HepG2 (cell line): ENCODE results near the gene MSI2. TPM values are rescaled to one million over a fixed set of nuclear protein-coding genes. Genes with fewer than 3 reads are reported as not detected.

Source experiments
- EZH2 ChIP-seq: conservative IDR thresholded peaks from 2 replicates; pipeline ENCODE4 v1.6.1; 2012; ENCODE audit warnings: mild to moderate bottlenecking, low read depth, low read length, moderate library complexity
- FOXK2 ChIP-seq: fragments of 450-650 bp; IDR thresholded peaks from 2 replicates; pipeline ENCODE4 v1.6.1; 2016
- HDAC2 ChIP-seq: sonication (generic); formaldehyde crosslinking; IDR thresholded peaks from 2 replicates; pipeline ENCODE4 v1.4.0; 2020; ENCODE audit warnings: missing genetic modification reagents
- HMGA1 ChIP-seq: sonication (generic); formaldehyde crosslinking; conservative IDR thresholded peaks from 2 replicates; pipeline ENCODE4 v1.4.0; 2020; ENCODE audit warnings: missing genetic modification reagents
- LCORL ChIP-seq, 2 experiments: fragments of 450-650 bp in 1 of 2; sonication (generic) in 1 of 2; formaldehyde crosslinking in 1 of 2; IDR thresholded peaks; 2 replicates each; pipeline versions ENCODE4 v1.5.0 to v1.6.1; 2017 to 2020; ENCODE audit warnings: antibody characterized with exemption in 1 of 2, missing genetic modification reagents in 1 of 2
- LRRFIP1 ChIP-seq: sonication (generic); formaldehyde crosslinking; conservative IDR thresholded peaks from 2 replicates; pipeline ENCODE4 v1.4.0; 2020; ENCODE audit warnings: missing genetic modification reagents
- MBNL3 ChIP-seq: fragments of 250-450 bp; sonication (Bioruptor Pico); conservative IDR thresholded peaks from 2 replicates; pipeline ENCODE4 v1.8.0; 2022; ENCODE audit warnings: mild to moderate bottlenecking, inconsistent platforms
- MLXIP ChIP-seq: sonication (generic); formaldehyde crosslinking; IDR thresholded peaks from 2 replicates; pipeline ENCODE4 v1.9.0; 2021; ENCODE audit warnings: missing genetic modification reagents, borderline replicate concordance
- NR1H2 ChIP-seq: sonication (generic); formaldehyde crosslinking; IDR thresholded peaks from 2 replicates; pipeline ENCODE4 v1.8.1; 2022; ENCODE audit warnings: low read depth, missing genetic modification reagents, borderline replicate concordance
- PRDM4 ChIP-seq: sonication (generic); formaldehyde crosslinking; IDR thresholded peaks from 2 replicates; pipeline ENCODE4 v1.9.0; 2021; ENCODE audit warnings: missing genetic modification reagents, borderline replicate concordance
- THAP9 ChIP-seq: sonication (generic); formaldehyde crosslinking; IDR thresholded peaks from 2 replicates; pipeline ENCODE4; 2020; ENCODE audit warnings: missing genetic modification reagents, mild to moderate bottlenecking, borderline replicate concordance
- ZNF256 ChIP-seq: sonication (generic); formaldehyde crosslinking; conservative IDR thresholded peaks from 2 replicates; pipeline ENCODE4 v1.4.0; 2020; ENCODE audit warnings: missing genetic modification reagents
- ZNF337 ChIP-seq: sonication (generic); formaldehyde crosslinking; IDR thresholded peaks from 2 replicates; pipeline ENCODE4 v1.5.1; 2020; ENCODE audit warnings: missing genetic modification reagents, low read depth, mild to moderate bottlenecking, borderline replicate concordance
- ZNF713 ChIP-seq: sonication (generic); formaldehyde crosslinking; IDR thresholded peaks from 2 replicates; pipeline ENCODE4 v1.4.0; 2020; ENCODE audit warnings: mild to moderate bottlenecking, missing genetic modification reagents
- ZNF792 ChIP-seq: IDR thresholded peaks from 2 replicates; pipeline ENCODE4 v1.6.1; 2016
- ZNF841 ChIP-seq: sonication (generic); formaldehyde crosslinking; IDR thresholded peaks from 2 replicates; pipeline ENCODE4 v1.8.1; 2023; ENCODE audit warnings: missing genetic modification reagents, borderline replicate concordance
- ZSCAN9 ChIP-seq: IDR thresholded peaks from 2 replicates; pipeline ENCODE4 v1.6.1; 2016; ENCODE audit warnings: borderline replicate concordance
- polyA plus RNA-seq, 8 experiments: library from polyadenylated mRNA; depleted of rRNA in 3 of 8; stranded (reverse) in 7 of 8; unstranded in 1 of 8; fragments of >200 nt; fragmentation: Illumina TruSeq in 4 of 8; extraction: Trizol in 4 of 8; gene quantifications; 2 replicates each; pipeline versions ENCODE4 v1.2.1 to v1.2.3, GENCODE V29; 2011 to 2016; ENCODE audit warnings: low read depth in 4 of 8, missing spikeins in 1 of 8, mixed read lengths in 1 of 8; ENCODE audit not compliant: insufficient read depth in 1 of 8
- total RNA-seq, 5 experiments: library from RNA; depleted of rRNA; stranded (reverse); fragments of >200 nt; fragmentation: Illumina TruSeq; extraction: Trizol; gene quantifications; 2 replicates each; pipeline ENCODE4 v1.2.3, GENCODE V29; 2016; ENCODE audit warnings: low read depth in 1 of 5

The MSI2 gene
- total and polyA plus RNA-seq, 2 of the 13 experiments (the other 11 are each of a cell fraction or from before 2014, with no cell fraction given): 77.5 to 78.4 TPM

- TF ChIP-seq THAP9 (CRISPR knock-in tag): no peak
- TF ChIP-seq ZNF337: no peak
- peak; percentile 89 for TF ChIP-seq ZNF792 (CRISPR knock-in tag)
- TF ChIP-seq PRDM4 (CRISPR knock-in tag): no peak
- no peak for TF ChIP-seq ZNF713 (CRISPR knock-in tag)
- peak; percentile 89; the same call in 1 of the 2 replicates for TF ChIP-seq ZSCAN9 (CRISPR knock-in tag)
- TF ChIP-seq ZNF841 (CRISPR knock-in tag): no peak
- peak; percentile 61; the same call in 1 of the 2 replicates for TF ChIP-seq MLXIP
- TF ChIP-seq HMGA1 (CRISPR knock-in tag): no peak
- TF ChIP-seq HDAC2 (CRISPR knock-in tag): peak; percentile 99
- TF ChIP-seq MBNL3 (CRISPR knock-in tag): no peak
- TF ChIP-seq LCORL (IDR thresholded peaks at IDR 0.05): no peak; the same call in 1 of the 2 replicates
- peak; percentile 95 for TF ChIP-seq LCORL (CRISPR knock-in tag; IDR thresholded peaks at IDR 0.05)
- no peak for TF ChIP-seq NR1H2 (CRISPR knock-in tag)
- TF ChIP-seq ZNF256 (CRISPR knock-in tag): no peak
- TF ChIP-seq FOXK2: no peak; the same call in 1 of the 2 replicates
- TF ChIP-seq EZH2: no peak
- TF ChIP-seq LRRFIP1 (CRISPR knock-in tag): 0 out of 2 replicates have a peak, but pooled peaks have one; percentile 30
Measured at GRCh38 chr17:57516290-57517230, 260.2 kb downstream of the MSI2 start (continued).
